ENCODE results near the gene RALGPS1. TPM values are rescaled to one million over a fixed set of nuclear protein-coding genes. Genes with fewer than 3 reads are reported as not detected.
"Not testable (repeated sequence)": the region's sequence is repeated elsewhere in the genome, so short reads cannot be mapped to it uniquely, and the experiment has no call there.

The RALGPS1 gene
- total RNA-seq, 2 donors from 2014 or later: 12.5 TPM

DNA sequence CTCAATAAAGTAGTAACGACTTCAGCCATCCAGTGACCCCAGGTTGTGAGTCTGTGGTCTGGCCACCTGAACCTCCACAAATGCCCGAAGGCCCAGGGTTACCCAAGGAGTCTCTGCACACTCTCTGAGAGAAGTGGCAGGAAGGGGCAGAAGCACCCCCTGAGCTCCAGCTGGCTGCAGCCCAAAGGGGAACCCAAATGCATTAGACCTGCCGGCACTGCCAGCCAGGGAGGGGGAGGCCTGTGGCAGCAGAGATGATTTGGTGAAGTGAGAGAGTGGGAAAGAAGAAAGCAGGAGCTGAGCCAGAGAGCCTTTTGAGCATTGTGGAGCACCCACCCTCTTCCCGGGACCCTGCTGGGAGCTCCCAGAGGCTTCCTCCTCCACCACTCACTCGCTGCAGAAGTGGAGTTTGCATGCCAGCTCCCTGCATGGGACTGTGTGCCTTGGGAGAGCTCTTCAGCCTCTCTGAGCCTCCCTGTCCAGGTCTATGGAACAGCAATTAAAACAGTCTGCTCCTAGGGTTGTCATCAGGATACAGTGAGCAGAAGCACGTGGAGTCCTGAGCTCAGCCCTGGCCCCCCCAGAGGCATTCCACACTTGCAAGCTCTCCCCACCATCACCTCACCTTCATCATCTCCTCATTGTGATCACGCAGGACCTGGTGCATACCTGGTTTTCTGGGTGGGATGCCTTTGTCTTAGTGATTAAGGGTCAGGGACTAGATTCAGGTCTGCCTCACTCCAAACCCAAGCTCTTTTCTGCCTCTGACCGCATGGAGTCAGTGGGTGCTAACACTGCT, 221.7 kb downstream of the RALGPS1 start:
- no peak for DNase-seq
- ATAC-seq: no peak
- intact Hi-C loops (cut with DNase I): loop anchor here in 1 of 2 donors (5.0 kb wide), 1 partner anchor 51 kb away; no protein-coding TSS in a partner anchor

DNA sequence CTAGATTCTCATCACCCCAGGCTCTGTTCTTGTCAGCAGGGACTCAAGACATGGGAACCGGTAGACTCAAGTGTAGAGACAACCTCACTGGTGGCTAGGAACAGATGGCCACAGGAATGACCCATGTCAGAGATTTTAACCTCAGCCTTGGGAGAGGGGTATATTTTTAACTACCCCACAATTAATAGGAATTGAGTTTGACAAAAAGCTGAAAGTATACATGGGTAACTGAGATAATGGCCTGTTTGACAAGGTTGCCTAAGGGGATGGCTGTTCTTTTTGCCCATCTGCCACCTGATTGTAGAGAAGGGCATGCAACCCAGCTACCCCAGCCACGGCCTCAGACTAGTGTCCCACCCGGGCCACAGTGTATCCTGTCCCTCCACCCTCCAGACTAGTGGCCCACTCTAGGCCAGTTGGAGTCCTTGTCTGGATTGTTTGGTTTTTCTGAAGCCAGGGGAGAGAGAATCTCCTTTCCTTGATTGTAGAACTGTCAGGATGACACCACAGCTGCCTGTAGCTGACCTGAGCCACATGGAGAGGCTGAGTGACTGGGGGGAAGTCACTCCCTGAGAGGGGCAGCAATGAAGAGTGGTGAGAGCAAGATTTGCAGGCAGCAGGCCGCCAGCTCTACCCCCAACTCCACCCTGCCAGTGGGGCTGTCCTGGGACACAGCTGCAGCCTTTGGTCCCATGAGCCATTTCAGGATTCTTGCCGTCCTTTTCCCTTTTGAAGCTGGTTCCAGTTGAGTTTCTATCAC, 222.5 kb downstream of the RALGPS1 start:
- intact Hi-C loops (cut with DNase I): loop anchor here in 1 of 2 donors (5.0 kb wide), 1 partner anchor 50 kb away; no protein-coding TSS in a partner anchor
- ATAC-seq: no peak
- DNase-seq: no peak

DNA sequence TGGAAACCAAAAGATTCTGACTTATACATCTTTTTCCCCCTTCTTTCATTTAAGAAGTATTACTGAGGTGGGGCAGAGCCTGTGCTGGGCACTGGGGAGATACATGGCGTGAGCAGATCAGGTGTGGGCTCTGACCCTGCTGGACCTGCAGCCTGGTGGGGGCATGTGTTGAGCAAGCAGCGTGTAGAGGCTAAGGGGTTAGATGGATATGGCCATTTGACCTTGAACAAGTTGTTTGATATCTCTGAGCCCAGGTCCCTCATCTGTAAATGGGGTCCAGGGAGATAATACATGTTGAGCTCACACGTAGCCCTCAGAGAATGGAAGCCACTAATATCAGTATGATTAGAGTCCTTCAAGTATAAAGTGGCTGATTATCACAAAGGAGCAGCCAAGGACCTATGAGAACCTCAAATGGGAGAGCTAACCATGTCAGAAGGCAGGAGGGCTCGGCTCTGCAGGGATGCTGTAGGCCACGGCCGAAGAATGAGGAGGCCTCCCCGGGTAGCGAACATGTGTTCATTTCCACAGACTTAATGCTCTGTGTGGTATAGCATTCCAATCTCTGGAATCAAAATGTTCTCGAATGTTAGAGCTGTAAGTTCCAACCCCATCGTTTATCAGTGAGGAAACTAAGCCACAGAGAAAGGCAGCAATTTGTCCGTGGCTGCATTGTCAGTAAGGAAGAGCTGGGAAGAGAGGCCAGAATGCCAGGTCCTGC, 223.2 kb downstream of the RALGPS1 start:
- DNase-seq (no peak), ATAC-seq (no peak)
- intact Hi-C loops (cut with DNase I): loop anchor here in 1 of 2 donors (5.0 kb wide), 1 partner anchor 50 kb away; no protein-coding TSS in a partner anchor

DNA sequence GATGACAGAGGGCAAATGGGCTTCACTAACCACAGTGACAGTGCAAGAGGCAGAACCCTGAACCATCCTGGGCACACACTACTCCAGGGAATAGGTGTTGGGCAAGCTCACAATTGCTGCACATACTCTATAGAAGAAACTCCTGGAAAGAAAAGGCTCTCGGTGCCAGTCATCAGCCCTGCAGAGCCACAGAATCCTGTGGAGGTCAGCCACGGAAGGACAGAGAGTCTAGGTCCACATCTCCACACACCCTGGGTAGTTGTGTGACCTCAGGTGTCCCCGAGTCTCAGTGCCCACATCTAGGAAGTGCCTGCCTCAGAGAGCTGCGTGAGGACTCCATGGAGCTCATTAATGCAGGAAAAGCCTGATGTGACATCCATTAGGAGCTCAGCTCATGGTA, 223.9 kb downstream of the RALGPS1 start:
- no peak for ATAC-seq
- intact Hi-C loops (cut with DNase I): loop anchor here in 1 of 2 donors (5.0 kb wide), 1 partner anchor 49 kb away; no protein-coding TSS in a partner anchor
- no peak for DNase-seq

DNA sequence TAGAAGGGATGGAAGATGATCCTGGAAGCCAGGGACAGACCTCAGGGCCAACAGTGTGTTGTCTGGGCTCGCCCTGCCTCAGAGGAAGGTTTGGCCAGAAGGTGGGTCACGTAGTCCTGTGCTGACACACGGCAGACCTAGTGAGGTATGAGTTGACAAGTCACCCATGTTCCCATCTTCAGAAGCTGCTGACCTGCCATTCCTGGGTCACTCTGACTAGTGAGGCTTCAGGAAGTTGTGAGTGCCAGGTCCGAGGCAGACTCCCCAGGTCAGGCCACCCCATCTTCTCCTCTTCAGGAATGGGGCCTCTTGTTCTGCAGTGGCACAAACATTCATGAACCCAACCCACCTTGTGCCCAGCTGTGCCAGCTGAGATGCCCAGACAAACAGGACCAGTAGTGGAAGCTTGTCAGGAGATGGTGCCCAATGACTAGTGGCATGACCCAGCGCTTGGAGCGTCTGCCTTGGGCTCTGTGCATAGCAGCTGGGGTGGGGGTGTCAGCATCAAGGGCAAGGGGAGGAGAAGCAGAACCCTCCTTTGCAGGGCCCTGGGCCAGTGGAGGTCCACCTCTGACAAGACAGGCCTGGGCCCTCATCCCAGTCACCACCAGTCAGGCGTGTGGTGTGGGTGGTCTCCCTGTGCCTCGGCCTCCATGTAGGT, 224.6 kb downstream of the RALGPS1 start:
- intact Hi-C loops (cut with DNase I): loop anchor here in 1 of 2 donors (5.0 kb wide), 1 partner anchor 48 kb away; no protein-coding TSS in a partner anchor
- ATAC-seq: no peak
- DNase-seq: no peak

DNA sequence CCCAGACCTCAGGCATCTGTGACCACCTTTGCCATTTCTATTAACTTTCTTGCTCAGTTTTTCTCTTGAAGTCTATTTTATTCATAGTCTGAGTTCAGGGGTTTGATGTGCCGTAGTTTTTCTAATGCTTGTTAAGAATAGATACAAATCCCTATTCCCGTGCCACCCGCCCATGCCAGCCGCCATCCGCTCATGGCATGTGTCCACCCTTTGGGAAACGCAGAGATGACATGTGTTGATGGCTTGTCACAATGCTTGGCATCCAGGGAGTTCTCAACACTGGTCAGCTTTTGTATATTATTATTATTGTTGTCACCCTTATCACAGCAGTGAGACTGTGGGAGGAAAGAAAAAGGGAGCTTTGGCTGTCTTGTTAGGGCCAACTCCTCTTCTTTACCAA, 225.2 kb downstream of the RALGPS1 start:
- ATAC-seq: no peak
- no peak for DNase-seq
- intact Hi-C loops (cut with DNase I): loop anchor here in 1 of 2 donors (5.0 kb wide), 1 partner anchor 48 kb away; no protein-coding TSS in a partner anchor

DNA sequence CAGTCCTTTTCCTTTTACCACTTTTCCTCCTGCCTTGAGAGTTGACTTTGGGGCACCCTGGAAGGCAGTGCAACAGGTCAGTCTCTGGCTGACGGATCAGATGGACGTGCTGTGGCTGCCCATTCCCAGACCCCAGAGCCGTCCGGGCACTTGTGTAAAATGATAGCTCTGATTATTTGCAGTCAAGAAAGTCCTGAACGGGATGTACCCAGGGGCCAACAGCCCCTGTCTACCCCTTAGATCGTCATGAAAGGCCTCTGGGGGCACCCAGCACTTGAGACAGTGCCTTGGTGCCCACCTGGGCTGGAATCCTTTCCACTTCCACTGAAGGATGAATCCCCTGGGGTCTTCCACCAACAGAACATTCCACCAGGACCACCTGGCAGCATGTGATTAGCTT, 225.6 kb downstream of the RALGPS1 start:
- DNase-seq (no peak), ATAC-seq (no peak)
- intact Hi-C loops (cut with DNase I): no loop called here

DNA sequence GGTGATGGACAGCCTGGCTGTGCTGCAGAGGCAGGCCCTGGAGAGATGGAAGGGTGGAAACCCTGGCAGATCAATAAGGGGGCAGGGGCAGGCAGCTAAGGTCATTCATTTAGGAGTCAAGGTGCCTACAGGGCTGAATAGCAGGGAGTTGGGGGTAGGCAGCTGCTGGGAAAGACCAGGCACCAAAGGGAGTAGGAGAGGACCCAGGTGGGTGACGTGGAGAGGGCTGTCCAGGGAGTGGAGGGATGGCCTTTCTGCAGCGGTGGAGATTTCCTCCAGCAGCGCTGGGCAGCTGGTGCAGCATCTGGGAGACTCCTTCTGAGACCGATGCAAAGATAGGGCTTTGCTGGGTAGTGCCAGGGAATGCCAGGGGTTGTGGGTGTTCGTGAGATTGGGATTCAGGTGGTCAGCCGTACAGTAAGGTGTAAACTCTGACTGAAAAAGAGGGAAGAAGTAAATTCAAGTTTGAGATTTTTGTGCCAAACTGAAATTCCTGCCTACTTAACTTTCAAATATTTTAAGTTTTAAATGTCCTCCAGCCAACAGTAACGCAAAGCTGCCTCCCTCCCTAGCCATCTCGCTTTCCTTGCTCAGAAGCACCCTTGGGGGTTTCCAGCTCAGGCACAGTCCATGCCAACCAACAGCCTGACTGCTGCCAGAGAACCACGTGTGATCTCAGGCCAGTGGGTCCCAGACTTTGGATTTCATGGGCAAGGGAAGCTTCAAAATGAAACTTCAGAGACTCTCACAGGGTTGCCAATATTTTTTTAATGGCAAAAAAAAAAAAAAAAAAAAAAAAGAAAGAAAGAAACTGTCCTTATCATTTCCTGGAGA, 226.5 kb downstream of the RALGPS1 start:
- ATAC-seq (peak; percentile 47 to 75), DNase-seq (no peak)
- intact Hi-C loops (cut with DNase I): no loop called here

DNA sequence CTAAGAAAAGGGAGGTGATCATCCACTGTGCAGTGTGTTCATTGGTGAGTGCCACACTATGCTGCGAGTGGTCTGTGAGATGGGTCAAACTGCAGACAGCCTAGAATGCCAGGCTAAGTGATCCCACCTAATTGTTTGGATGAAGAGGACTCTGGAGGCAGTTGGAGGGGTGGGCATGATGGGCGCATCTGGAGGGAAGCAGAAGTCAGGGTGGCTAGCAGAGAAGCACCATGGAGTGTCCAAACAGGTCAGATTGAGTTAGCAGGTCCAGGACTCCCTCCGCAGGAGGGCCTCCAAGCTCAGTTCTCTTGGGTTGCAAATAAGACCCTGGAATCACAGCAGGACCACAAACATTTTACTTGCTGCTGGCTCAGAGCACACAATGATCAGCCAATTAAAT, 227.7 kb downstream of the RALGPS1 start:
- no peak for DNase-seq

DNA sequence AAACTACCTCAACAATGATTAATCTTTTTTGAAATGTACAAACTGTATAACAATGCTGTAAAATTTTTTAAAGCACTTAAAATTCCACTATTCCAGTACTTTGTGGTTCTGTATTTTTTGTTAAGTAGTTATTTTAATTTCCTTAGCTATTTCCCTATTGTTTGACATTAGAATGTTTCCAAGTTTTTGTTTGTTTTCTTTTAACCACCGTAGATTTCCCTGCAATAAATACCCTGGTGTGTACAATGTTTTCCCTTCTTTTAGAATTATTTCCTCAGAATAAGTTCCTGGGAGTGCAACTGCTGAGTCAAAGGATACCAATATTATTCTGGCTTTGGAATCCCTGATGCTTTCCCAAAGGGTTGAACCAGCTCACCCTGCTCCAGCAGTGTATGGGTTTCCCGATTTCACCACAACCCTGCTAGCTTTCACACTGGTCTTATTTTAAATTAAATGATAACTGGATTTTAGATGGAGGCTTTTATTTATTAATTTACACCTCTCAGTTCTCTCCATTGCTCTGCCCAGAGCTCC, 228.4 kb downstream of the RALGPS1 start:
- DNase-seq: no peak
- ATAC-seq: no peak
- intact Hi-C loops (cut with DNase I): no loop called here

More for the DNA sequence above, 227.7 kb downstream of the RALGPS1 start:
- ATAC-seq: no peak
- intact Hi-C loops (cut with DNase I): no loop called here

DNA sequence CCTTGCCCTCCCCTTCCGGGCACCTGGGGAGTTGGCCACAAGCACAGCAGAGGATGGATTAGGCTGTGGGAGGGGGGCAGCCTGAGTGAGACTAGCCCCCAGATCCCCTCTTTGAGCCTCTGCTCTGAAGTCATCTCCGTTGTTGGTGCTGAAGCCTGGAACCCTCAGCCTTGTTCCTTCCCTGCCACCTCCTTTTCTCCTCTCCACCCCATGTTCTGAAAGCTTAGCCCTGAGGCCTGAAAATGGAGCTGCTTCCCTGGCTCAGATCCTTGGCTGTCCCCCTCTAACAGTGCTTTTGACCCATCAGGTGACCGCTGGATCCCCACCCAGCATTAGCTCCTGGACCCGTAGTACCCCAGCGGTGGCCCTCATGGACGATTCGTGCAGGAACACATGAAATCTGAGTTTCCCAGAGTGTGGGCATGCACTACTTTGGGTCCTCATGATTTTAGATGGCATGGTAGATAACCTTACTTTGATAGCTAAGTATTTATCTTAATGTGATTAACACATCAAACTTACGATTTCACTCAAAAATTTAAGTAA, 229.4 kb downstream of the RALGPS1 start:
- intact Hi-C loops (cut with DNase I): no loop called here
- no peak for ATAC-seq
- no peak for DNase-seq

DNA sequence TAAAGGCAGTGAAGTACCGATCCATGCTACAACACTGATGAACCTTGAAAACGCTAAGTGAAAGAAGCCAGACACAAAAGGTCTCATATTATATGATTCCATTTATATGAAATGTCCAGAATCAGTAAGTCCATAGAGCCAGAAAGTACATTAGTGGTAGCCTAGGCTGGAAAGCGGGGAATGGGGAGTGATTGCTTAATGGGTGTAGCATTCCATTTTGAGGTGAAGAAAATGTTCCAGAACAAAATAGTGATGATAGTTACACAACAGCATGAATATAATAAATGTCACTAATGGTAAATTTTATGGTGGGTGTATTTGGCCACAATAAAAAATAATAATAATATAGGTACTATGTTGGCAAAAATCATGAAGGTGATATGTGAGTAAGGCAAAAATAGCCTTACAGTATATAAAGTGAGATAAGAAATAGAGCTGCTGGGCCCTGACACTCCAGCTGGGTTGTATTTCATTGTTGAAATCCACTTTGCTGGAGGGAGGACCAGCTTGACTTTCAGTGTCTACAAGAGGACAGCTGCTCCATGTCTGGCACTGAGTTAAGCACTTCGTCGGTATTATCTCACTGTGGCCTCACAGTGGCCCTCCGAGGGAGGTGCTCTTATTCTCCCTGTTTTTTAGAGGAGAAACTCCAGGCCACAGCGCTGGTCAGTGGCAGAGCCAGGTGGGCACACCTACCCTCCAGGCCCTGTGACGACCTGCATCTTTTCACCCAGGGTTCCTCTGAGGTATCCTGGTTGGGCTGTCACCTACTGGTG, 230.3 kb downstream of the RALGPS1 start:
- ATAC-seq: peak; percentile 77 to 81
- peak; percentile 58 for DNase-seq
- intact Hi-C loops (cut with DNase I): no loop called here

DNA sequence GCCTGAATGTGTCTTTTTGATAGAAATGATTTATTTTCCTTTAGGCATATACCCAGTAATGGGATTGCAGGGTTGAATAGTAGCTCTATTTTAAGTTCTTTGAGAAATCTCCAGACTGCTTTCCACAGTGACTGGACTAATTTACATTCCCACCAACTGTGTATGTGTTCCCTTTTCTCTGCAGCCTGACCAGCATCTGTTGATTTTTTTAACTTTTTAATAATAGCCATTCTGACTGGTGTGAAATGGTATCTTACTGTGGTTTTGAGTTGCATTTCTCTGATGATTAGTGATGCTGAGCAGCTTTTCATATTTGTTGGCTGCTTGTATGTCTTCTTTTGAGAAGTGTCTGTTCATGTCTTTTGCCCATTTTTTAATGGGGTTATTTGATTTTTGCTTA, 232.3 kb downstream of the RALGPS1 start:
- DNase-seq; intact Hi-C loops (cut with DNase I); ATAC-seq: not testable (repeated sequence)

DNA sequence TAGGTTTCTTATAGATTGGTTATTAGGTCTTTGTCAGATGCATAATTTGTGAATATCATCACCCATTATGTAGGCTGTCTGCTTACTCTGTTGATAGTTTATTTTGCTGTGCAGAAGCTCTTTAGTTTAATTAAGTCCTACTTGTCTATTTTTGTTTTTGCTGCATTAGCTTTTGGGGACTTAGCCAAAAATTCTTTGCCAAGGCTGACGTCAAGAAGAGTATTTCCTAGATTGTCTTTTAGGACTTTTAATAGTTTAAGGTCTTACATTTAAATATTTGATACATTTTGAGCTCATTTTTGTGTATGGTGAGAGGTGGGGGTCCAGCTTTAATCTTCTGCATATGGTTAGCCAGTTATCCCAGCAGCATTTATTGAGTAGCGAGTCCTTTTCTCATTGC, 232.7 kb downstream of the RALGPS1 start:
- intact Hi-C loops (cut with DNase I): no loop called here
- DNase-seq (no peak), ATAC-seq (no peak)

DNA sequence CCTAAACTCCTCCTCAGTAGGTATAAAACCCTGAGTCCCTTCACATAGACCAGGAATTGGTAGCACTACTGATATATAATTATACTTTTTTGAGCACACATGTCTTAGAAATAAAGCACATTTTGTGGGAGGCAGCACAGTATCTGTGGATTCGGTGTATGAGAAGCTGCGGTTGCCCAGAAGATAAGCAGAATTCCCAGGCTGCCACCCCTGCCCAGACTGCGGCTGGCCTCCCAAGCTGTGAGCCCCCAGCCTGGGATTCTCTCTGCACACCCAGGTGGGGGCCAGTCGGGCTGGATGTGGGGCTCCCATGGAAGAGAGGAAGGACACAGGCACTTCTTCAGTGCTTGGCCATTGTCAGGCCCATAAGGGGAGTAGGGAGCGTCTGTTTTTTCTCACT, 233.4 kb downstream of the RALGPS1 start:
- intact Hi-C loops (cut with DNase I): no loop called here
- ATAC-seq (no peak), DNase-seq (no peak)

DNA sequence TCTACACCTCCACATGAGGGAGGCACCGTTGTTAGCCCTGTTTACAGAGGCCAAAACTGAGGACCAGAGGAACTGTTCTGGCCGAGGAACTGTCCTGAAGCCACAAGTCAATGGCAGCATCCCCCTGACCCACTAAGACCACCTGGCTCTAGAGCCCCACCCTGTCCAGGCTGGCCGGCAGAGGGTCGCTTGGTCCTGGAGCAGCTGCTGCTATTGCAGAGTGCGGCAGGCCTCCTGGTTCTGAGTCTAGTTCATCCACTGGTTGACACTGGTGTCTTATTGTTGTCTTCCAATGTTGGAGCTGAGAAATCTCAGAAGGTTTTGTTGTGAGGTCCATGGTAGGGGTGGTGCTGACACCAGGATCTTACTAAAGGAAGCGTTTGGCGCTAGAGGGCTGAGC, 234.4 kb downstream of the RALGPS1 start:
- ATAC-seq (no peak), DNase-seq (no peak)
- intact Hi-C loops (cut with DNase I): no loop called here
